GM18505 (cell line): ENCODE results near the gene LGALS8.
"Not testable (repeated sequence)": the region's sequence is repeated elsewhere in the genome, so short reads cannot be mapped to it uniquely, and the experiment has no call there.

Experiments used
- ATAC-seq: cut with Tn5 transposase; IDR thresholded peaks from one replicate; pipeline ENCODE4 v1.9.1; 2021; ENCODE audit not compliant: unreplicated experiment
- POLR2A ChIP-seq: IDR thresholded peaks from 4 replicates; pipeline ENCODE4 v1.6.1; 2011; ENCODE audit warnings: borderline replicate concordance; ENCODE audit not compliant: insufficient read depth, insufficient read length; ENCODE audit errors: extremely low read depth

Gene LGALS8

DNA sequence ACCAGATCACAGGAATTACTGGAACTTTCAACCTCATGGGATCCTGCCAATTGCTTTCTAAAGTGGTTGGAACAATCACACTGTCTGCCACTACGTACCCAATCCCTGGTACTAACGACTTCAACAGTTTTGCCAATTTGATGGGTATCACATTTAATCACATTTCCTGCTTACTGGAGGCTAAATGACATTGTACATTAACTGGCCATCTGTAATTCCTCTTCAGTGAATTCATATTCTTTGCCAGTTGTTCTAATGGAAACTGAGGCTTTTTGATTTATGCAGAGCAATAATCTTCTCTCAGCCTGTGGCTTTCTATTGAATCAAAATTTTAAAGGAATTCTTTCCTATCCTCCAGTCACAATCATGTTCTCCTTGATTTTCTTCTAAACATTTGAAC, 38.2 kb downstream of the LGALS8 start:
- no peak for TF ChIP-seq POLR2A
- no peak for ATAC-seq

DNA sequence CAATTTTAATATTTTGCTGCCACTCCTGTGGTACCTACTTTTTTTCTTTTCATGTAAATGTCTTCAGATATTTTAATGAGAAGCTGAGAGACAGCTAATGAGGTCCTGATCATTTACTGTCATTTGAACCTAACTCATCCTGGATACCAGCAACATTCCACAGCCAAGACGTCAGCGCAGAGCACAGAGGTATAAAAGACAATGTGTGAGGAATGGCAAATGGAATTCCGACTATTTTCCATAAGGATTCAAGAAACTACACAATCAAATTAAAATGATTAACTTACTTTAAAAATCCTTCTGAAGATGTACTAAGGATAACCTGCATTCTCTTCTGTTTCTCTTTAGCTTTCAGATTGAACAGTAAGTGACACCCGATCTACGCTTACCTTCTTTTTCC, 41.7 kb downstream of the LGALS8 start:
- no peak for ATAC-seq
- TF ChIP-seq POLR2A = no peak

DNA sequence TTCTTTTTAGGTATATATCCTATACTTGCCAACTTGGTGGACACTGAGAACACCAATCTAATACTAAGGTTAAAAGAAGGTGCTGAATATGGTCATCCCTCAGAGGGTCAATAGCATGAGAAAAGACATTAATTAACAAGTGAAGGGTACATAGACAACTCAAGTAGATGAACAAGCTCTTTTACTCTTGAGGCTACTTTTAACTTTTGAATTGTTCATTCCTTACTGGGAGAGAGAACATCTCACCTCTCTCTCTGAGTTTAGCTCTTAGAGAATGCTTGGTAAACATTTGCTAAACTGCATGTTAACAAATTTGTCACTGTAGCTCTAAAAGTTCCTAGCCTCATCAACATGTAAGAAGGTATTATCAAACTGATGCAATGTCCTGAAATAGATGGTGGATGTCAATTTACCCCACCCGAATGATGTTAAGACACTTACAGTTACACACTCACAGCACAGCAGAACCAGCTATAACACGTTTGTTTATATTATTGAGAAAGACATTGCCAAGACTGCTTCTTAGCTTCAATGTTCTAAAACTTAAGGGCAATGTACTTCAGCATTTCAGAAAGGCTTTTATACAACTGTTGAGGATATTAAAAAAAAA, 44.6 kb downstream of the LGALS8 start:
- no peak for ATAC-seq
- TF ChIP-seq POLR2A = no peak

DNA sequence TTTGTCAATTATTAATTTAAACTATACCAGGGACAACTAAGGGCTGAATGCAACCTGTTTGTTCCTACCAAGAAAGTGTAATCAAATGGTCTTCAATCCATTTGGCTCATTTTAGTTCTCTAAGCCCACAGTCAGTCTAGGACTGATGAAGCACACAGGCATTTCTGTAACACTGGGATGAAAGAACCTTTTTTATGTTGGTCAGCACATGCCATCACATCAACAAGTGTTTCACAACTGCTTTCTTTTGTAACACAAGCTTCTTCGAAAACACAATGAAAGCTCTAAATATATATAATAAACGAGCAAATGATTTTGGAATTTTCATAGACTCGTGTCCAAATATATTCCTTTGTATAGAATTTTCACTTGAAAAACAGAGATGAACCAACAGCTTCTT, 51.7 kb downstream of the LGALS8 start:
- ATAC-seq = no peak

DNA sequence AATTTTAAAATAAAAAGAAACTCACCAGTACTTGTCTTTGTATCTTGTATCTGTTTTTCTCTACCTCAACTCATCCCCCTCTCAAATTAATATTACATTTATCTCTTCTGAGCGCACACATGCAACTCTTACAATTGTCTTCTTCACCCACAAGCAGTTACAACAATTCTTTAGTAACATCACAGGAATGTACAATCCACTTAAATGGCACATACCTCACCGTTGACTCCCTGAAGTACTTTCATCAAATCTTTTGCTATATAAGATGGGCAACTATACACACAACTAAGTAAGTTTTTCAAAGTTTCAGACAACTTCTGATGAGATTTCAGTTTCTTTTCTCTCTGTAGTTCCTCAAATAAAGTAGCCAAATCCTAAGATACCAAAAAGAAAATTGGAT, 52.2 kb downstream of the LGALS8 start:
- TF ChIP-seq POLR2A = no peak
- no peak for ATAC-seq

More for the DNA sequence above, 51.7 kb downstream of the LGALS8 start:
- TF ChIP-seq POLR2A = no peak

DNA sequence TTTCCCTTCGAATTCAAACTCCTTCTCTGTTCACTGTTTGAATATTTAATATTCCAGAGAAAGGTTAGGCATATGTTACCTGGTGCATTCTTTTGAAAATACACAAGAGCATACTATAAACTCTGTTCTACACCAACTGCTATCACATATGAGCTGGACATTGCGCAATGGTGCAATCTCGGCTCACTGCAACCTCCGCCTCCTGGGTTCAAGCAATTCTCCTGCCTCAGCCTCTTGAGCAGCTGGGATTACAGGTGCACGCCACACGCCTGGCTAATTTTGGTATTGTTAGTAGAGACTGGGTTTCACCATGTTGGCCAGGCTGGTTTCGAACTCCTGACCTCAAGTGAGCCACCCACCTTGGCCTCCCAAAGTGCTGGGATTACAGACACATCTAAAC, 53.3 kb downstream of the LGALS8 start:
- not testable (repeated sequence) for ATAC-seq

DNA sequence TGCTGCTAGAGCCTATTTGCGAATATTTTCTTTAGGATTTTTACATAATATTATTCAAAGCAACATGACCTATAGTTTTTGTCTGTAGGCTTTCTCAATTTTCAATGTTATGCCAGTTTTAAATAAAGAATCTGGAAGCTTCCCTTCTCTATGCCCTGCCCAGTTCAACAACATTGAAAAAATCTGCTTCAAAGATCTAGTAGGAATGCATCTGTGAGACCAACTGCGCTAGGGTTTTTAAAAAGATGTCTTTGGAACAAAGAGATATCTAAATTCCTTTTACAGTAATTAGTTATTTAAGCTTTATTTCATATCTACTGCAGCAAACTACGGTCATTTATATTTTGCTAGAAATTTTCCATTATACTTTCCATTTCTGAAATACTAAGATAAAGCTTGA, 54.9 kb downstream of the LGALS8 start:
- no peak for ATAC-seq
- TF ChIP-seq POLR2A = no peak

DNA sequence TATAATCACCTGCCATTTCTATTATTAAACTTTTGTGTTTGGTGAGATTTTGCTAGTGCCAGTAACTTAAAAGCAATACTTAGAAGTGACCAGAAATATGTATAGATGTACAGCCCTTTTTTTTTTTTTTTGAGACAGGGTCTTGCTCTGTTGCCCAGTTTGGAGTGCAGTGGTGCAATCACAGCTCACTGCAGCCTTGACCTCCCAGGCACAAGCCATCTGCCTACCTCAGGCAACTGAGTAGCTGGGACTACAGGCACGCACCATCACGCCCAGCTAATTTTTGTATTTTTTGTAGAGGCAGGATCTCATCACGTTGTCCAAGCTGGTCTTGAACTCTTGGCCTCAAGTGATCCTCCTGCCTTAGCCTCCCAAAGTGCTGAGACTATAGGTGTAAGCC, 56.6 kb downstream of the LGALS8 start:
- not testable (repeated sequence) for ATAC-seq

DNA sequence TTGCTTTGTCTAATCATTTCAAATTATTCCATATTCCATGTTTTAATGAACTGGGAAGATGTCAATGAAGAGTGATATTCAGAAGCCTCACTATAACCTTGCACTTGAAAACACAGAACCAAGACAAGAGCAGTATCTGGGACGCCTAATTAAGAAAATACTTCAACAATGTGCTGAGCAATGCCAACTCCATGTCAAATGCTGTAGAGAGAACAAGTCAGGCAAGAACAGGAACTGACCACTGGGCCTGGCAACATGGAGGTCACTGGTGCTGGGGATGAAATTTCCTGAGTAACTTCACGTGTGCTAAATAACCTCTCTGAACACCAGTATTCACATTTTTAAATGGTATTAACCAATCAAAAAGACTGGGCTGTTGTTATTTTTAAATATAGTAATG, 57.7 kb downstream of the LGALS8 start:
- no peak for ATAC-seq
- TF ChIP-seq POLR2A = no peak

DNA sequence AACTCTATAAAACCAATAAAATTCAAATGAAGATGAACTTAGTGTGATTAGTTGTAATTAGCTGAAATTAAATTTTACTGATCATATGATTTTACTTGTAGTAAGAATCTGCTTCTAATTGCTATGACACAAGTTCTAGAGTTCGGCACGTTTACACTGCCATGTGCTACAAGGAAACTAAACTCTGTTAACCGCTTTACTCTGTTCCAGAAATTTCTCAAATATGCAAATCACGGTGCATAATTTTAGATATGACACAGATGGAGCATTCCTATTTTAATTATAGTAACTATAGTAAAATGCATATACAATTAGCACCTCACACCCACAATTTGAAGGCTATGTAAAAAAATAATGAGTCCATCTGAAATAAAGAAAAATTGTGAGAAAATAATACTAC, 65.7 kb downstream of the LGALS8 start:
- no peak for TF ChIP-seq POLR2A
- ATAC-seq = no peak

DNA sequence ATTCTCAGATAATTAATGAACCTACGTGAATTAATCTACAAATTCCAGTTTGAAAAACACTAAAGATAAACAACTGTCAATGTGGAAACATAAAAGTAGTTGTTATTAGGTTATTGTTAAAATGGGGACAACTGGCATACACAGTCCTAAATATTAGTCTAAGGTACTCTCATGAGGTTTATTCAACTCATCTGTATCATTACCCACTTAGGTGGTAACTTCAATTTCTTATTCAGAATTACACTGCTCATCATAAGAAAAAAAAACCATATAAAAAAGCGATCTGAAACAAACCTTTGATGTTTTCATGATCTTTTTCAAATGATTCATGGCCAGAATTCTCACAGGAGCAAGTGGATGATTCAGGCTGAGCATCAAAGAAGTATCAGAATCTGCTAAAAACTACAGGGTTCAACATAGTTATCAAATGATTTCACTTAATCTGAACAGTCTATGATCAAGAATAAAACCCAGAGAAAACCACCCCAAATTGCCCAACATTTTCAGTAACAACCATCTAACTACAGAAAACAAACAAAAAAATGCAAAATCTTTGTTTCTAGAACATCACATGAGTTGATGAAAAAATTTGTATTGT, 66.9 kb downstream of the LGALS8 start:
- ATAC-seq = no peak
- TF ChIP-seq POLR2A = no peak

DNA sequence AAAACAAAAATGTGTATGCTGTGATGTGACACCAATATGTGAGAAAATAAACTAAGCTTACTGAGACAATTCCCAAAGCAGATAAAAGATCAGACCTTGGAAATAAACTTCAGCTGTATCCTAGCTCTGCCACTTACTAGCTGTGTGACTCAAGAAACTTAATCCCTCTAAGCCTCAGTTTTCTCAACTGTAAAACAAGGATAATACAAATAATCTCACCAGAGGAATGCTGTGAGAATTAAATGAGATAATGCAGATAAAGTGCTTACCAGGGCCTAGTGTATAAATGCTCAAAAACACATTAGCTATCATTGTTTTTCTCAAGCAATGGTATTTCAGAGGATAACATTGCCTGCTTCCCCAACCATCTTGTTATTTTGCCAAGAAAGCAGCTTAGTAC, 78.4 kb downstream of the LGALS8 start:
- no peak for ATAC-seq
- no peak for TF ChIP-seq POLR2A
